HG02870 (cell line): Measurements from ENCODE around the gene GAPDHS.

Source experiments
- ATAC-seq: cut with Tn5 transposase; IDR thresholded peaks from one replicate; pipeline ENCODE4 v1.9.1; 2021; ENCODE audit warnings: mild to moderate bottlenecking, moderate library complexity; ENCODE audit not compliant: unreplicated experiment

Gene GAPDHS

GRCh38 chr19:35534803-35535480, 1.7 kb downstream of the GAPDHS start:
- no peak for ATAC-seq

DNA sequence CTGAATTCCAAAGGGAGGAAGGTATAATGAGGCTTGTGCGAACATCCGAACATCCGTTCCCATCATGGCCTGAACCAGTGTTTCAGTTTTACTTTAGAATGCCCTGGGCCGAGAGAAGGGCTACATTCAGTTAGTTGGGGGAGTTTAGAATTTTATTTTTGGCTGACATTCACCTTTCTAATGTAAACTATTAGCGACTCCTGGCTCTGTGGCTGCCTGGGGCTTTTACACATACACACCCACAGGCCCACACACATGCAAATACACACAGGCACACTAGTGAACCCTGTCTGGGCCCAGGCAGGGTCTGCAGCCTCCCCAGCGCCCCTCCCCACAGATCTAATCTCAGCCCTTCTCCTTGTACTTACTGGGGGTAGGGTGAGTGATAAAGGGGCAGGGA, 6.1 kb downstream of the GAPDHS start:
- ATAC-seq = no peak

- no peak for ATAC-seq
These were observed 6.6 kb downstream of the GAPDHS start for GRCh38 chr19:35539850-35540249.

DNA sequence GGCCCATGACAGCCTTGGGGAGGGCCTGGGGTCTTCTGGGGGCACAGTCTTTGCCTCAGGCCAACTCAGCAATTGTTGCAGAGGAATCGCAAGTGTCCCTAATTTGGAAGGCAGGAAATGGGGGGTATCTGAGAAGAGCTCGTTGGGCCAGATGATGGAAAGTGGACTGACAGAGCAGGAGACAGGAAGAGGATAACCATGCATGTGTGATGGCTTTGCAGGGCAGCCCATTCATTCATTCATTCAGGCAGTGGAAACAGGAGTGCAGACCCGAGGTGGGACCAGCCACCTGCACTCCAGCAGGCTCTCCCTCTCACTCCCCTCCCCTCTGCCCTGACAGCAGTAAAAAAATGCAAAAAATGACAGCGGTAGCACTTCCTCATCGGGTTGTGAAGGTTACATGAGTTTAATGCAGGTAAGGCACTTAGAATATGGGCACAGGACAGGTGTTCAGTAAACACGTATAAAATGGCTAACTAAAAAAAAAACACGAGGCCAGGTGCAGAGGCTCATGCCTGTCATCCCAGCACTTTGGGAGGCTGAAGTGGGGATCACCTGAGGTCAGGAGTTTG, 7.2 kb downstream of the GAPDHS start:
- no peak for ATAC-seq

DNA sequence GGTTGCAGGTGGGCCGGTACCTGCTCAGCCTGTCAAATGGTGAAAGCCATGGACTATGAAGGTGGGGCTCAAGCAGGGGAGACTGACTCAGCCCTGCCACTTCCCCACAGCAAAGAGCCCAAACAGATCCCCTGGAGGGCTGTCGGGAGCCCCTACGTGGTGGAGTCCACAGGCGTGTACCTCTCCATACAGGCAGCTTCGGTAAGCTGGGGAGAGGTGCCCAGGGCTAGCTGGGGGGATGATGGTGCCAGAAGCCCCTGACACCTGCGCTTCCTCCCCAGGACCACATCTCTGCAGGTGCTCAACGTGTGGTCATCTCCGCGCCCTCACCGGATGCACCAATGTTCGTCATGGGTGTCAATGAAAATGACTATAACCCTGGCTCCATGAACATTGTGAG, 9.0 kb downstream of the GAPDHS start:
- ATAC-seq = no peak

DNA sequence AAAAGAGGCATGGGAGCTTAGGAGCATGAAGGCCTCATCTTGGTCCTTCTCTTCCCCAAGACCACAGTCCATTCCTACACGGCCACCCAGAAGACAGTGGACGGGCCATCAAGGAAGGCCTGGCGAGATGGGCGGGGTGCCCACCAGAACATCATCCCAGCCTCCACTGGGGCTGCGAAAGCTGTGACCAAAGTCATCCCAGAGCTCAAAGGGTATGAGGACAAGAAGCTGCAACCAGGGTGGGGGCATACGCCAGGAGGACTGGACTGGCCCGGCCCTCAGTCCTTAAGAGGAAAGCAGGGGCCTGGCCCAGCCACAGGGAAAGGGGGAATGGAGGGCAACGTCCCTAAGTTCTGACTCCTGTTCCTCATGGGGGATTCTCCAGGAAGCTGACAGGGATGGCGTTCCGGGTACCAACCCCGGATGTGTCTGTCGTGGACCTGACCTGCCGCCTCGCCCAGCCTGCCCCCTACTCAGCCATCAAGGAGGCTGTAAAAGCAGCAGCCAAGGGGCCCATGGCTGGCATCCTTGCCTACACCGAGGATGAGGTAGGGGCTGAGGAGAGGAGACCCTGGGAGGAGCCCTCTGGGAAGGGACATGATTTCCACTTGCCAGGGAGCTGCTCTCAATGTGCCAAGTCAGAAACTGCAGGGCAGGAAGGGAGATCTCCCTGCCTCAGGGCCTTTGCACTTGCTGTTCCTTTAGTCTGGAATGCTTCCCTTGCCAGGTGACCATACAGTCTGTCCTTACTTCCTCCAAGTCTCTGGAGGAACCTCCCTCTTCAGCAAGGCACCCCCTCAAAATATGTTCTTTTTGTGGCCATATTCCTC, 10.2 kb downstream of the GAPDHS start:
- ATAC-seq = no peak

GRCh38 chr19:35544110-35544802, 11.0 kb downstream of the GAPDHS start:
- ATAC-seq = no peak

GRCh38 chr19:35545001-35545854, 12.0 kb downstream of the GAPDHS start, which contains the start of gene TMEM147:
Gene TMEM147 (plus strand): TSS chr19:35545626. CDS start chr19:35545740, 114 bp downstream.
- ATAC-seq = peak; percentile 76

- peak; percentile 38 for ATAC-seq
These were observed 12.7 kb downstream of the GAPDHS start for GRCh38 chr19:35545855-35546381.

- ATAC-seq = no peak
These were observed 13.3 kb downstream of the GAPDHS start for GRCh38 chr19:35546532-35546931.

DNA sequence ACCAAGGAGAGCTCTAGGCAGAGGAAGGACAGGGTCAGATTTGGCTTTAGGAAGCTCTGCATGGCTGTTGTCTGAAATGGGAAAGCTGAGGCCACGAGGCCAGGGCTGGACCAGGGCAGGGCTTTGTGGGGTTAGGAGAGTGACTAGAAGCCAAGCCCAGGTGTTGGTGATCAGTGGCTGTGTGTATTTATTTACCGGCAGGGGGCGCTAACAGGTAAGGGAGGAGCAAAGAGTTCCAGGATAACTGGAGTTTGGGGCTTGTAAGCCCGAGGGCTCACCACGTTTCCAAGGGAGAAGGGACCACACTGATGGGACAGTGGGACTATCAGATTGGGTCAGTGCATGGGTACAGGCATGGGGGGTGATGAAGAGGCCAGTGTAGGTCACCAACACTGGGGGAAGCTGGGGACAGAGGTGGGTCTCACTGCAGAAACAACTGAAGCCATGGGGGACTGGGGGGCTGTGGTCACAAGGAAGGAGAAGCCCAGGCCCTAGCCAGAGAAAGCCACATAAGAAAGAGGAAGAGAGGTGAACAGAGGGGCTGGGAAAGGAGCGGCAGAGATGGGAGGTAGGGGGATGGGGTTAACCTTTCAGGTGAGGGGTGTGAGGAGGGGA, 16.0 kb downstream of the GAPDHS start:
- no peak for ATAC-seq

- no peak for ATAC-seq
These were observed 16.7 kb downstream of the GAPDHS start for GRCh38 chr19:35549879-35550523.

DNA sequence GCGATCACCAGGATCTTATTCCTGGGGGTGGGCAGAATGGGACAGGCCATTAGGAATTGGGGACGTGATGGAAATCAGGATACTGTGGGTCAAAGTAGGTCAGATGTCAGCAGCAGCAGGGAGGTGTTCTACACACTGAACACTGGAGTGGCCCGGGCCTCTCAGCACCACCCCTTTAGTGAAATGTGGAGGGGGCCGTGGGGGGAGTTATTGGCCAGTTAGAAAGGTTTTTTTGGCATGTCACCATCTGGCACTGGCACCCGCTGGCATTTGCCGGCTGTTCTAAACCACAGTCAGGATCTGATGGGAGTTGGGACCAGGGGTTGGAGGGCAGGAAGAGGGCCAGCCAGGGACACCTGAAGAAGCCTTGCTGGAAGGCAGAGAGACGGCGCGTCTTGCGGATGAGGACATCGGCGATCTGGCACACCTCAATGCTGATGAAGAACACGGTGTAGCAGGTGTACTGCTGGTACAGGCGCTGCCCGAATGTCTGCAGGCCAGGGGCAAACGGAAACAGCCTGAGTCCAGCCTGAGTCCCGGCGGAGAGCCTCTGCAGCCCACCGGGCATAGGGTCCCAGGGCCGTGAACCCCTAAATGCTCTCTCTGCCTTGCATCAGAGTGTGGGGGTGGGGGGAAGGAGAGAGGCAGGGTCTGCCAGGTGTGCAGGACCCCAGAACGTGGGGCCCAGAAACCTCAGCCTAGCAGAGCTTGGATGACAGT, 18.0 kb downstream of the GAPDHS start:
- no peak for ATAC-seq

DNA sequence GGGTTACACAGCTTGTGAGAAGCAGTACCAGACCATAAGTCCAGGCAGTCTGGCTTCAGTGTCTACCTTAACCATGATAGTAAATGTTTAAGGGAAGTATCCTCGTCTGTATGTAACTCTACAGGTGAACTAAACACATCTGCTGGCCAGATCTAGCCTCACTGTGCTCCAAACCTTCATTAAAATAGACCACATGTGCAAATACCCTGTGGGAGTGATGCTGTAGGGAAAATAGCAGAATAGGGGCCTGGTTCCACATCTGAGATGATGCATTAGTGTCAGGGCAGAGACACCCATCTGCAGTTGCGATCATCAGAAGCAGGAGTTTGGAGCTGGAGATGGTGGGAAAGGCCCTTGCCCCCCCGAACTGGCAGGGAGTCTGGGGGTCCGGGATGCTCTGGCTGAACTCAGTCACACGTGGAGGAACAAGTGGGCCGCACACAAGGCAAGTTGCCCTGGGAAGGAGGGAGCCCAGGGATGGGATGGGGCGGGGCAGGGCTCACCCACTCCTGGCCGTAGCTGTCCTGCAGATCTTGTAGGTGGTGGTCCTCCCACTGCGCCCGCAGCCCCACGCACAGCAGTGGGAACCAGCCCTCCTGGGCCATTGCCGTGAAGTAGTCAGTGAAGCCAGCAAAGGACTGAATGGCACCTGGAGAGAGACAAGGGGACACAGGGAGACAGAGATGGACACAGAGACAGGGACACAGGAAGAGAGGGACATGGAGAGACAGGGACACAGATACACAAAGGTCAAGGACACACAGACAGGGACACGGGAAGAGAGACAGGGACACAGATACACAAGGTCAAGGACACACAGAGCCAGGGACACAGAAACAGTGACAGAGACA, 19.5 kb downstream of the GAPDHS start:
- ATAC-seq = no peak

- ATAC-seq = no peak
These were observed 20.2 kb downstream of the GAPDHS start for GRCh38 chr19:35553385-35554000.

GRCh38 chr19:35554076-35554475, 20.8 kb downstream of the GAPDHS start:
- ATAC-seq = no peak

DNA sequence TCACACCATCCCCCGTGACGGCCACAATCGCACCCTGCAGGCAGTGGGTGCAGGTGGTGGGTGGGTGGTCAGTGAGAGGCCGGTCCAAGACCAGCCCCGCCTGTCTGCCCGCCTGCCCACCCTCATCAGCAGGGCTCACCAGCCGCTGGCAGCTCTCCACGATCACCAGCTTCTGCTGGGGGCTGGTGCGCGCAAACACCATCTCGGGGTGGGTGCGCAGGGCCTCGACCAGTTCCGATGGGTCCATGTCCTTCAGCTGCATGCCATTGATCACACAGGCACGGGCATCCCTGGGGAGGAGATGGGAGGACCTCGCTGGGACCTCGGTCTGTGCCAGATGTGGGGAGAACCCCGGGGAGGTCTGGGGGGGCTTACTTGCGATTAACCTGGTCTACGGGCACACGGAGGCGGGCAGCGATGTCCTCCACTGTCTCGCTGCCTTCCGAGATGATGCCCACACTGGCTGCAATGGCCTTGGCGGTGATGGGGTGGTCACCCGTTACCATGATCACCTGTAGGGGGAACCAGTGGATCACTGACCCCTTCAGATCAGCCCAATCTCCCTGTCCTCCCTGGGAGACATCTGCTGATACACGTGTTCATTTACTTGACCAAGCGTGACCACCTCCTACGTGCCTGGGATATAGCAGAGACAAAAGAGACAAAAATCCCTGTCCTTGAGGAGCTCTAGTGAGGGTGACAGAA, 22.2 kb downstream of the GAPDHS start:
- ATAC-seq = no peak
